GM19240 (cell line): ENCODE results near the gene WIPF3.

Experiments used
- DNase-seq: peaks from one replicate; pipeline ENCODE4 v3.0.0; 2011; ENCODE audit warnings: low spot score; ENCODE audit not compliant: insufficient read length

The WIPF3 gene

GRCh38 chr7:29806208-29806994, at the start of gene WIPF3:
Gene WIPF3, plus strand, starts transcription at chr7:29806508. Its CDS starts 28,217 bp downstream, at chr7:29834725.
- DNase-seq, result no peak

- no peak for DNase-seq
Measured at GRCh38 chr7:29763266-29763665, 43.0 kb upstream of the WIPF3 start.

GRCh38 chr7:29764227-29764626, 42.1 kb upstream of the WIPF3 start:
- no peak for DNase-seq

GRCh38 chr7:29765490-29765889, 40.8 kb upstream of the WIPF3 start:
- DNase-seq, result no peak

- no peak for DNase-seq
Measured at GRCh38 chr7:29770371-29770770, 35.9 kb upstream of the WIPF3 start.

GRCh38 chr7:29771081-29771816, 35.1 kb upstream of the WIPF3 start:
- no peak for DNase-seq

- no peak for DNase-seq
Measured at GRCh38 chr7:29779017-29779416, 27.3 kb upstream of the WIPF3 start.

- no peak for DNase-seq
Measured at GRCh38 chr7:29780346-29780745, 26.0 kb upstream of the WIPF3 start.

- DNase-seq, result no peak
Measured at GRCh38 chr7:29783671-29784070, 22.6 kb upstream of the WIPF3 start.

- no peak for DNase-seq
Measured at GRCh38 chr7:29793507-29793906, 12.8 kb upstream of the WIPF3 start.

- no peak for DNase-seq
Measured at GRCh38 chr7:29794959-29795629, 11.2 kb upstream of the WIPF3 start.

GRCh38 chr7:29795696-29796580, 10.4 kb upstream of the WIPF3 start:
- DNase-seq, result no peak

GRCh38 chr7:29797112-29797944, 9.0 kb upstream of the WIPF3 start:
- DNase-seq, result no peak

- DNase-seq, result no peak
Measured at GRCh38 chr7:29798422-29798821, 7.9 kb upstream of the WIPF3 start.

- no peak for DNase-seq
Measured at GRCh38 chr7:29801929-29802328, 4.4 kb upstream of the WIPF3 start.

GRCh38 chr7:29805031-29805430, 1.3 kb upstream of the WIPF3 start:
- DNase-seq, result no peak

GRCh38 chr7:29805886-29806207, 461 bp upstream of the WIPF3 start:
- no peak for DNase-seq

GRCh38 chr7:29806995-29807841, 910 bp downstream of the WIPF3 start:
- no peak for DNase-seq

- DNase-seq, result no peak
Measured at GRCh38 chr7:29808075-29808801, 1.9 kb downstream of the WIPF3 start.
